GM19240 (cell line): ENCODE data around the gene GARRE1.
A peak's percentile ranks its signal among the peaks of the same experiment; 100 is the strongest.
"Not testable (repeated sequence)": the region's sequence is repeated elsewhere in the genome, so short reads cannot be mapped to it uniquely, and the experiment has no call there.

Experiments used
- DNase-seq: peaks from one replicate; pipeline ENCODE4 v3.0.0; 2011; ENCODE audit warnings: low spot score; ENCODE audit not compliant: insufficient read length

GARRE1 gene

GRCh38 chr19:34254046-34254697, at the start of gene GARRE1:
TSS of gene GARRE1 (plus strand) at chr19:34254554. CDS start at chr19:34300474, 45,920 bp downstream.
- peak; percentile 83 for DNase-seq

DNA sequence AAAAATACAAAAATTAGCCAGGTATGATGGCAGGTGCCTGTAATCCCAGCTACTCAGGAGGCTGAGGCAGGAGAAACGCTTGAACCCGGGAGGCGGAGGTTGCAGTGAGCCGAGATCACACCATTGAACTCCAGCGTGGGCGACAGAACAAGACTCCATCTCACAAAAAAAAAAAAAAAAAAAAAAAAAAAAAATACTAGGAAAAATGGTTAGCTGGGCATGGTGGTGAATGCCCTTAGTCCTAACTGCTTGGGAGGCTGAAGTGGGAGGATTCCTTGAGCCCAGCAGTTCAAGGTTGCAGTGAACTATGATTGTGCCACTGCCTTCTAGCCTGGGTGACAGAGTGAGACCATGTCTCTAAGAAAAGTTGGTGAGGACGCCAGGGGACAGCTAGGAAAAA, 49.0 kb upstream of the GARRE1 start:
- not testable (repeated sequence) for DNase-seq

DNA sequence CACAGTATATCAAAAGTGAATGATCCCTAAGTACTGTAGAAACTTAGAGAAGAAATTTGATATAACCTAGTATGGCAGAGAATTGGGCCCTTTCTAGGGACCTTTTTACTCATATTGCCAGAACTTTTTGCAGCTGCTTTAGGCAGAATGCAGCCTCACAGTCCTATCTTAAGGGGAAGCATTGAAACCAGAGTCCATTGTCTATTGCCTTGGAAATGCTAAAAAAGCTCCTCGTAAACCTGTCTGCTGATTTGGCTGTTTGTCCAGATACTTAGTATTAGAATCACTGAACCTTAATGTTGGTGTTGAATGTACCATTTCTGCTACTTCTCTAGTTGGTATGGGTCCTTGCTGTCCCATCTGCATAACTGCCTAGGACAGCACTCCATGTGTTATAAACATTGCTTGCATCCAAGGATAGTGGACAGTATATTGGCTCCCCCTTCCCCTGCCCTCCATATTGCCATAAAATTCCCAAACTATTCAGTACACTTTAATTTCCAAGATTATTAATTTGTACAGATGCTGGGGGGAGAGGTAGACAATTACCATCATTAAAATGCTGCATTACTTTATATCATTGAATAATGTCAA, 46.0 kb upstream of the GARRE1 start:
- DNase-seq, result no peak

GRCh38 chr19:34209726-34210125, 44.6 kb upstream of the GARRE1 start:
- no peak for DNase-seq

DNA sequence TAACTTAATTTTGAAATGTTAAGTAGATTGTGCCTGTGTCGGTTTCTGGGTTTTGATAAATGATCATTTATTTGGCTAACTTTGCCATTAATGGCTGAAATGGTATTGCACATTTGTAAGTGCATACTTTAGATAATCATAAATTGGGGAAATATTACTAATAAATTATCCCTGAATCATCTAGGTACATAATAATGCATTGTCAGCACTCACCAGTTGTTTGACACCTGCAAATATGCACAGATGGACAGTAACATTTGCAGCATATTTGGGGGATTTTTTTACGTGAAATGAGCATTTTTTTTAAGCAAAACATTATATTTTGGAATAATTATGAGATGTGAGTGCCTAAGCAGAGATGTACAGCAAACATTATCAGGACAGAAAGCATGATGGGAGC, 41.1 kb upstream of the GARRE1 start:
- no peak for DNase-seq

DNA sequence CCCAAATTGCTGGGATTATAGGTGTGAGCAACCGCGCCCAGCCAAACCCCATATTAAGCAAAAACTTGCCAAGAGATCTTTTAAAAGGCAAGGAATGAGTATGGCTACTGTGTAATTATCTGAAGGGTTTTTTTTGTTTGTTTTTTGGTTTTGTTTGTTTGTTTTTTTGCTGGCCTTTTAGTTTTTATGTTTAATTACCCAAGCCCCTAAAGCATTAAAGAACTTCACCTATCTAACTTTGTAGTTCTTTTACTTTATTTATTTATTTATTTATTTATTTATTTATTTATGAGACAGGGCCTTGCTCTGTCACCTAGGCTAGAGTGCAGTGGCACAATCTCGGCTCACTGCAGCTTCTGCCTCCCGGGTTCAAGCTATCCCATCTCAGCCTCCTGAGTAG, 40.3 kb upstream of the GARRE1 start:
- no peak for DNase-seq

GRCh38 chr19:34215006-34215665, 39.2 kb upstream of the GARRE1 start:
- DNase-seq, result no peak

- no peak for DNase-seq
These were observed 38.7 kb upstream of the GARRE1 start for GRCh38 chr19:34215666-34216038.

DNA sequence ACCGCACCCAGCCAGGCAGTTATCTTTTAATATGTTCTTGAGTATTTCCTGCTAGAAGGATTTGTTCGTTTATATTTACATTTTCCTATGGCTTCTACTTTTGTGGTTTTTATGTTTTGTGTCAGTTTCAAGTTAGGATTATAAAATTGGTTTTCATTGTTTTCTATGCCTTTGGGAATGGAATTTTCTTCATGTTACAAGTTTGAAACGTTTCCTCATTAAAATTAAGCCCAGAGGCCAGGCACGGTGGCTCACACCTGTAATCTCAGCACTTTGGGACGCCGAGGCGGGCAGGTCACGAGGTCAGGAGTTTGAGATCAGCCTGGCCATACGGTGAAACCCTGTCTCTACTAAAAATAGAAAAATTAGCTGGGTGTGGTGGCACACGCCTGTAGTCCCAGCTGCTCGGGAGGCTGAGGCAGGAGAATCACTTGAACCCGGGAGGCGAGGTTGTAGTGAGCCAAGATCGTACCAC, 37.6 kb upstream of the GARRE1 start:
- DNase-seq, result not testable (repeated sequence)

- no peak for DNase-seq
These were observed 36.2 kb upstream of the GARRE1 start for GRCh38 chr19:34217952-34218817.

- no peak for DNase-seq
These were observed 35.6 kb upstream of the GARRE1 start for GRCh38 chr19:34218818-34219164.

DNA sequence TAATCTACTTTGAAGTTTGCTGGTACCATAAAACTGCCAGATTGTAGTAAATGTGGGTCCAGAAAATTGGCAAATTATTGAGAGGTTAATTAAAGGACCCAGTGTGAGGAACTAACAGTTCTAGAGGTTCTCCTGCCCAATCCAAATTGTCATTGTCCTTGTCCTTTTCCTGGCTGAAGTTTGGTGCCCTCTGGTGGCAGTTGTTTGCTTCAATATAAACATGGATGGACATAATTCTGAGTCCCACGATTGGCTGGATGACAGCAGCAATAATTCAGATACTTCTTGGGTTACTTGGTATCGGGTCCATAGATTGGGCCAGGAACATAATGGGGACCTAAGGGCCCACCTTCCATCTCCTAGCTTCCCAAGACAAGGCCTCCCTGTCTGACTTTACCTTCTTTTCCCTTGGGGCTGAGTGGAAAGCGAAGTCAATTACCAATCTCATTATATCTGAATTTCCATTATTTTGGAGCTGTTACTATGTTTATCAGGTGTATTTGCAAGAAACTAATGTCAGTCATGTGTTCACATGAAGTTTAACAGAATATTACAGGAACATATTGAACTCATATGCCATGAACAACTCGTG, 33.8 kb upstream of the GARRE1 start:
- no peak for DNase-seq

GRCh38 chr19:34222386-34222785, 32.0 kb upstream of the GARRE1 start:
- no peak for DNase-seq

DNA sequence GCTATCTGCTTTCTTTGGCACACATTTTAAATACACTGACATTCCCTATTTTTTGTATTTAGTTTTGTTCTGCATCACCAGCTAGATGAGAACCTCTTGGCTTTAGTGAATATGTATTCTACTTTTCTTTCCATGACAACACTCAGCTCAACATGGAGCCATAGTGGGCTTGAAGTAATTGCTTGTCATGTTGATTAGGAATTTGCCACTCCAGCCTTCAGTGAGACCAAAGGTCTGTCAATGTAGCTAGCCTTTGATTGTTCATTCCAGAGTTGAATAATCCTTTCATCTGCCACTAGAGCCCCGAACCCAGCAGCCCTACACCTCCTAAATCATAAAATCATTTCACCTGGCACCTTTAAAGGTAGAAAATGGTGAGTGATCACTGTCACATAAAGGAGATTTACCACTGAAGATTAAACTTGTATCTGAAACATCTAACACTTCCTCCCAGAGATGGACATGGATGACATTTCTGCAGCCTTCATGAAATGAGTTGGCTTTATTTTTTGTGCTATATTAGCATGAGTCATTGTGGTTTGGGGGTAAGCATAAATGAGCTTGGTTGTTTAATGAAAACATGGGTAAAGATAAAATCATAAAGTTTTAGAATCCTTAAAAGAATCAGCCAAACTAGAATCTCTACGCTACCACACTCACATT, 29.2 kb upstream of the GARRE1 start:
- no peak for DNase-seq

- DNase-seq, result no peak
These were observed 28.7 kb upstream of the GARRE1 start for GRCh38 chr19:34225659-34226015.

GRCh38 chr19:34226036-34226435, 28.3 kb upstream of the GARRE1 start:
- DNase-seq, result no peak

- no peak for DNase-seq
These were observed 26.0 kb upstream of the GARRE1 start for GRCh38 chr19:34228347-34228746.

- DNase-seq, result no peak
These were observed 25.6 kb upstream of the GARRE1 start for GRCh38 chr19:34228762-34229161.

- no peak for DNase-seq
These were observed 24.6 kb upstream of the GARRE1 start for GRCh38 chr19:34229721-34230120.

- no peak for DNase-seq
These were observed 23.5 kb upstream of the GARRE1 start for GRCh38 chr19:34230820-34231219.

DNA sequence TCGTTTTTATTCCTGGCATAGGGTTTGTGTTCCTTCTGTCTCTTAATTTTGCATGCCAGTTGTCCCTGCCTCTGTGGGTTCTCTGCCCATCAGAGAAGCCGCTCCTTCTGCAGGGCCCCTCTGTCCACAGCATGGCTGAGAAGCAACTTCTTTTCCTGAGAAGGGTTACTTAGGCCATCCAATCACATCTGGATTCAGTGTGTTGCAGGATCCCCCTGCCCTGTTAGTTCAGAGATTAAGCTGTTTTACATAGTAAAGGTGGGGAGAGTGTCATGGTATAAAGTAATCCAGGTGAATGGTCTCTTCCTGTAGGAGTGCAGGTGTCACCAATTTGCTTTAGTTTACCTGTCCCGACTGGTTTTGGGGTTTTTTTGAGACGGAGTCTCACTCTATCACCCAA, 22.9 kb upstream of the GARRE1 start:
- DNase-seq, result no peak
